Bladder microvascular endothelial cell (primary cell): Measurements from ENCODE around the gene KRTAP20-4. TPM values are rescaled to one million over a fixed set of nuclear protein-coding genes. Genes with fewer than 3 reads are reported as not detected.

Source experiments
- total RNA-seq: library from RNA; depleted of rRNA; stranded (reverse); fragments of >200 nt; gene quantifications from 2 replicates; pipeline ENCODE4 v1.2.3, GENCODE V29; 2014

The KRTAP20-4 gene
- total RNA-seq: not detected in 2 replicates

GRCh38 chr21:30620522-30620921 is at the start of gene KRTAP20-4:
TSS of gene KRTAP20-4 (plus strand) at chr21:30620627.

GRCh38 chr21:30590297-30590696 is 30.1 kb upstream of the KRTAP20-4 start, which contains the start of gene KRTAP22-2:
TSS of gene KRTAP22-2 (minus strand) at chr21:30590397.

GRCh38 chr21:30592140-30592539 is 28.3 kb upstream of the KRTAP20-4 start, which contains the start of gene KRTAP6-3:
TSS of gene KRTAP6-3 (plus strand) at chr21:30592440. CDS start at chr21:30592446, 6 bp downstream.

GRCh38 chr21:30598802-30599201 is 21.6 kb upstream of the KRTAP20-4 start, which contains the start of gene KRTAP6-2:
TSS of gene KRTAP6-2 (minus strand) at chr21:30598902. CDS start at chr21:30598874, 28 bp downstream.

GRCh38 chr21:30600787-30601186 is 19.6 kb upstream of the KRTAP20-4 start, which contains the start of gene KRTAP22-1:
TSS of gene KRTAP22-1 (plus strand) at chr21:30601087.

GRCh38 chr21:30613836-30614235 is 6.6 kb upstream of the KRTAP20-4 start, which contains the start of gene KRTAP6-1:
TSS of gene KRTAP6-1 (minus strand) at chr21:30613930. CDS start at chr21:30613904, 26 bp downstream.

GRCh38 chr21:30616125-30616524 is 4.3 kb upstream of the KRTAP20-4 start, which contains the start of gene KRTAP20-1:
TSS of gene KRTAP20-1 (plus strand) at chr21:30616425. CDS start at chr21:30616455, 30 bp downstream.

GRCh38 chr21:30634906-30635305 is 14.5 kb downstream of the KRTAP20-4 start, which contains the start of gene KRTAP20-2:
TSS of gene KRTAP20-2 (plus strand) at chr21:30635206. CDS start at chr21:30635264, 58 bp downstream.

GRCh38 chr21:30642564-30642963 is 22.1 kb downstream of the KRTAP20-4 start, which contains the start of gene KRTAP20-3:
TSS of gene KRTAP20-3 (plus strand) at chr21:30642864.

Other genes with a start within 250 kb of the KRTAP20-4 start
- gene KRTAP13-2, start 248.4 kb upstream of the KRTAP20-4 start, total RNA-seq: not detected in 2 replicates
- gene KRTAP13-1, start 224.6 kb upstream of the KRTAP20-4 start, total RNA-seq: not detected in 2 replicates
- gene KRTAP13-3, start 194.7 kb upstream of the KRTAP20-4 start, total RNA-seq: not detected in 2 replicates
- not detected in 2 replicates for gene KRTAP13-4, start 190.4 kb upstream of the KRTAP20-4 start, total RNA-seq
- gene KRTAP15-1, start 180.4 kb upstream of the KRTAP20-4 start, total RNA-seq: not detected in 2 replicates
- not detected in 2 replicates for gene KRTAP19-1, start 140.3 kb upstream of the KRTAP20-4 start, total RNA-seq
- gene KRTAP19-2, start 133.2 kb upstream of the KRTAP20-4 start, total RNA-seq: not detected in 2 replicates
- gene KRTAP19-3, start 128.6 kb upstream of the KRTAP20-4 start, total RNA-seq: not detected in 2 replicates
- not detected in 2 replicates for gene KRTAP19-4, start 123.5 kb upstream of the KRTAP20-4 start, total RNA-seq
- gene KRTAP19-5, start 118.5 kb upstream of the KRTAP20-4 start, total RNA-seq: not detected in 2 replicates
- gene KRTAP19-6, start 78.8 kb upstream of the KRTAP20-4 start, total RNA-seq: not detected in 2 replicates
- not detected in 2 replicates for gene KRTAP19-7, start 59.3 kb upstream of the KRTAP20-4 start, total RNA-seq
- gene KRTAP22-2, start 30.2 kb upstream of the KRTAP20-4 start, total RNA-seq: not detected in 2 replicates
- gene KRTAP6-3, start 28.2 kb upstream of the KRTAP20-4 start, total RNA-seq: not detected in 2 replicates
- gene KRTAP6-2, start 21.7 kb upstream of the KRTAP20-4 start, total RNA-seq: not detected in 2 replicates
- gene KRTAP22-1, start 19.5 kb upstream of the KRTAP20-4 start, total RNA-seq: not detected in 2 replicates
- gene KRTAP6-1, start 6.7 kb upstream of the KRTAP20-4 start, total RNA-seq: not detected in 2 replicates
- not detected in 2 replicates for gene KRTAP20-1, start 4.2 kb upstream of the KRTAP20-4 start, total RNA-seq
- not detected in 2 replicates for gene KRTAP20-2, start 14.6 kb downstream of the KRTAP20-4 start, total RNA-seq
- not detected in 2 replicates for gene KRTAP20-3, start 22.2 kb downstream of the KRTAP20-4 start, total RNA-seq
- not detected in 2 replicates for gene KRTAP21-3, start 98.2 kb downstream of the KRTAP20-4 start, total RNA-seq
- gene KRTAP21-2, start 126.6 kb downstream of the KRTAP20-4 start, total RNA-seq: not detected in 2 replicates
- gene KRTAP21-1, start 134.8 kb downstream of the KRTAP20-4 start, total RNA-seq: not detected in 2 replicates
- gene KRTAP8-1, start 192.6 kb downstream of the KRTAP20-4 start, total RNA-seq: not detected in 2 replicates
- not detected in 2 replicates for gene KRTAP7-1, start 209.1 kb downstream of the KRTAP20-4 start, total RNA-seq